ENCODE measurements around the gene IAH1. TPM values are rescaled to one million over a fixed set of nuclear protein-coding genes. Genes with fewer than 3 reads are reported as not detected.

IAH1 gene
- polyA plus RNA-seq, 1 donor (not counting 4 experiments of a cell fraction or from before 2014, with no cell fraction given), result 65.0 TPM

DNA sequence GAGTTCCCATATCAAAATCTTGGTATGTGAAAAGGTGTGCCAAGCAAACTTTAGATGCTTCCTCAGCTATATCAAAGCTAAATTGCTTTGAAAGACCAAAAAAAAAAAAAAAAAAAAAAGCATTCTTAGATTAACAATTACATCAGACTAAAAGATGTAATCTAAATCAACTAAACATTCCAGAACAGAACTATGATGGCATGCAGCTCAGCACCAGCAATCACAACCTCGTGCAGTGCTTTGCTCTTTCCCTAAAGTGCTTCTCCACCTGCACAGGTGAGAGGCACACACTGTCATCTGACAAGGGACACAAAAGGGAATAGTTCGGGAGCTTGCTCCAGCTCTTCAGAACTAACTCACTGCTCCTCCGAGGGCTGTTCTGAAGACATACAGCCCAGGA lies 43.8 kb downstream of the IAH1 start:
- Histone ChIP-seq H3K9me1 (ENCODE audit: control insufficient read depth, extremely low read depth, insufficient read depth, low read length) (peaks cover 2% of the 10 kb centered on the region), H2AFZ (ENCODE audit: control insufficient read depth, low read length) (no peak overlapping the region), H3K4me2 (ENCODE audit: control insufficient read depth, extremely low read depth, insufficient read depth, low read depth, low read length) (no peak overlapping the region), H3K4me1 (ENCODE audit: control insufficient read depth, extremely low read depth, insufficient read depth, low read length) (peaks cover 2% of the 10 kb centered on the region), H3K36me3 (ENCODE audit: control insufficient read depth in 2 of 2, extremely low read depth in 1 of 2, insufficient read depth in 2 of 2, low read length in 2 of 2) (peaks cover 8 to 13% of the 10 kb centered on the region in 2 experiments), H3K79me2 (ENCODE audit: control insufficient read depth, insufficient read depth, low read length) (no peaks in the 10 kb centered on the region), H3K27ac (ENCODE audit: control insufficient read depth, insufficient read depth, low read length) (no peak overlapping the region), H3K9me3 (ENCODE audit: control insufficient read depth, low read depth, low read length) (no peaks in the 10 kb centered on the region), H3K9ac (ENCODE audit: control insufficient read depth, extremely low read depth, insufficient read depth, low read length) (no peak overlapping the region), H4K20me1 (ENCODE audit: control insufficient read depth, extremely low read depth, insufficient read depth, low read length) (no peaks in the 10 kb centered on the region), H3K27me3 (ENCODE audit: control insufficient read depth, extremely low read depth, insufficient read depth, low read length) (no peaks in the 10 kb centered on the region), H3K4me3 (ENCODE audit: control insufficient read depth in 2 of 3, extremely low read depth in 1 of 3, insufficient read depth in 2 of 3, low read depth in 1 of 3, low read length in 3 of 3) (no peak overlapping the region)
- TF ChIP-seq CTCF (optimal IDR thresholded peaks at IDR 0.05 in 1 of 3, IDR thresholded peaks at IDR 0.05 in 1 of 3, conservative IDR thresholded peaks at IDR 0.05 in 1 of 3; ENCODE audit: extremely low read depth in 1 of 3, insufficient read depth in 2 of 3, low read length in 3 of 3) (no peak), EZH2 (IDR thresholded peaks at IDR 0.05; ENCODE audit: low read length) (no peak)
- FAIRE-seq (no peak), DNase-seq (ENCODE audit: low read depth, low spot score) (no peak)
- dilution Hi-C loops (cut with MboI; ENCODE audit: extremely low pct_ligation_motif_present, low sequenced_read_pairs), result no loop called here

DNA sequence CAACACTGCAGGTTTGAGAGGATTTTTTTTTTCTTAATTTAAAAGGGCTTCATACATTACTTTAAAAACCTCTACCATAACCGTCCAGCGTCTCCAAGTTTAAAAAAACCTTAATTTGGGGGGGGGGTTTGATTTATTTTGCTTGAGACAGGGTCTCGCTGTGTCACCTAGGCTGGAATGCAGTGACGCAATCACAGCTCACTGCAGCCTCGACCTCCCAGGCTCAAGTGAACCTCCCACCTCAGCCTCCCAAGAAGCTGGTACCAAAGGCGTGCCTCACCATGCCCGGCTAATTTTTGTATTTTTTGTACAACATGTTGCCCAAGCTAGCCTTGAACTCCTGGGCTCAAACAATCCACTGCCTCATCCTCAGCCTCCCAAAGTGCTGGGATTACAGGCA lies 44.4 kb downstream of the IAH1 start:
- no peak for FAIRE-seq

More for the DNA sequence above, 44.4 kb downstream of the IAH1 start:
- Histone ChIP-seq H3K4me2 (ENCODE audit: control insufficient read depth, extremely low read depth, insufficient read depth, low read depth, low read length) (no peak overlapping the region), H3K36me3 (ENCODE audit: control insufficient read depth in 2 of 2, extremely low read depth in 1 of 2, insufficient read depth in 2 of 2, low read length in 2 of 2) (peaks cover 8 to 9% of the 10 kb centered on the region in 2 experiments), H4K20me1 (ENCODE audit: control insufficient read depth, extremely low read depth, insufficient read depth, low read length) (no peaks in the 10 kb centered on the region), H3K4me1 (ENCODE audit: control insufficient read depth, extremely low read depth, insufficient read depth, low read length) (peaks cover 2% of the 10 kb centered on the region), H3K9ac (ENCODE audit: control insufficient read depth, extremely low read depth, insufficient read depth, low read length) (no peak overlapping the region), H3K27ac (ENCODE audit: control insufficient read depth, insufficient read depth, low read length) (no peak overlapping the region), H3K4me3 (ENCODE audit: control insufficient read depth in 2 of 3, extremely low read depth in 1 of 3, insufficient read depth in 2 of 3, low read depth in 1 of 3, low read length in 3 of 3) (no peak overlapping the region), H2AFZ (ENCODE audit: control insufficient read depth, low read length) (no peak overlapping the region), H3K27me3 (ENCODE audit: control insufficient read depth, extremely low read depth, insufficient read depth, low read length) (no peaks in the 10 kb centered on the region), H3K9me1 (ENCODE audit: control insufficient read depth, extremely low read depth, insufficient read depth, low read length) (peaks cover 2% of the 10 kb centered on the region), H3K9me3 (ENCODE audit: control insufficient read depth, low read depth, low read length) (no peaks in the 10 kb centered on the region), H3K79me2 (ENCODE audit: control insufficient read depth, insufficient read depth, low read length) (no peaks in the 10 kb centered on the region)
- DNase-seq (ENCODE audit: low read depth, low spot score), result no peak
- dilution Hi-C loops (cut with MboI; ENCODE audit: extremely low pct_ligation_motif_present, low sequenced_read_pairs), result no loop called here
- TF ChIP-seq CTCF (optimal IDR thresholded peaks at IDR 0.05 in 1 of 3, IDR thresholded peaks at IDR 0.05 in 1 of 3, conservative IDR thresholded peaks at IDR 0.05 in 1 of 3; ENCODE audit: extremely low read depth in 1 of 3, insufficient read depth in 2 of 3, low read length in 3 of 3) (no peak), EZH2 (IDR thresholded peaks at IDR 0.05; ENCODE audit: low read length) (no peak)
